AG04450 (cell line): ENCODE results near the gene PCK2. TPM values are rescaled to one million over a fixed set of nuclear protein-coding genes. Genes with fewer than 3 reads are reported as not detected.

Source experiments
- CTCF ChIA-PET: fragments of 300-600, 350-600 bp; formaldehyde crosslinking; extraction: SDS; loops from one replicate; lab custom pipeline; 2022; ENCODE audit warnings: antibody characterized with exemption, inconsistent platforms; lab: Charles Lee
- POLR2A ChIA-PET: fragments of 350-600 bp; formaldehyde crosslinking; extraction: SDS; loops from one replicate; lab custom pipeline; 2021; ENCODE audit warnings: antibody characterized with exemption, inconsistent platforms; lab: Yijun Ruan, JAX
- DNase-seq: peaks from one replicate; pipeline ENCODE4 v3.0.0-alpha.2; 2011; ENCODE audit warnings: low read depth, low spot score
- H3K27ac ChIP-seq: one replicate; pipeline ENCODE4 v1.5.1; 2012; ENCODE audit warnings: low read depth, low read length, control low read depth
- H3K27me3 ChIP-seq: one replicate; pipeline ENCODE4 v1.6.0; 2012; ENCODE audit warnings: low read length; ENCODE audit not compliant: control insufficient read depth, insufficient read depth
- H3K4me3 ChIP-seq: 2 replicates; pipeline ENCODE4 v1.5.1; 2011; ENCODE audit warnings: mild to moderate bottlenecking, low read depth, low read length, control low read depth
- H3K9me3 ChIP-seq: 2 replicates; pipeline ENCODE4 v1.5.1; 2012; ENCODE audit warnings: low read length; ENCODE audit not compliant: control insufficient read depth, insufficient read depth
- polyA plus RNA-seq: library from polyadenylated mRNA; depleted of rRNA; stranded (reverse); fragments of >200 nt; gene quantifications from 2 replicates; pipeline ENCODE4 v1.2.3, GENCODE V29; 2011
- TF ChIP-seq, protein P1 (sequence below): IDR thresholded peaks from 2 replicates; pipeline ENCODE4 v1.5.1; 2011; ENCODE audit warnings: low read depth, low read length, control low read depth, inconsistent platforms

Gene PCK2
- polyA plus RNA-seq, 1 experiment: 47.0 TPM

- CTCF ChIA-PET: no interaction called here
- H3K27me3 ChIP-seq: no peaks in the 10 kb centered on the region
- TF ChIP-seq, protein P1, sequence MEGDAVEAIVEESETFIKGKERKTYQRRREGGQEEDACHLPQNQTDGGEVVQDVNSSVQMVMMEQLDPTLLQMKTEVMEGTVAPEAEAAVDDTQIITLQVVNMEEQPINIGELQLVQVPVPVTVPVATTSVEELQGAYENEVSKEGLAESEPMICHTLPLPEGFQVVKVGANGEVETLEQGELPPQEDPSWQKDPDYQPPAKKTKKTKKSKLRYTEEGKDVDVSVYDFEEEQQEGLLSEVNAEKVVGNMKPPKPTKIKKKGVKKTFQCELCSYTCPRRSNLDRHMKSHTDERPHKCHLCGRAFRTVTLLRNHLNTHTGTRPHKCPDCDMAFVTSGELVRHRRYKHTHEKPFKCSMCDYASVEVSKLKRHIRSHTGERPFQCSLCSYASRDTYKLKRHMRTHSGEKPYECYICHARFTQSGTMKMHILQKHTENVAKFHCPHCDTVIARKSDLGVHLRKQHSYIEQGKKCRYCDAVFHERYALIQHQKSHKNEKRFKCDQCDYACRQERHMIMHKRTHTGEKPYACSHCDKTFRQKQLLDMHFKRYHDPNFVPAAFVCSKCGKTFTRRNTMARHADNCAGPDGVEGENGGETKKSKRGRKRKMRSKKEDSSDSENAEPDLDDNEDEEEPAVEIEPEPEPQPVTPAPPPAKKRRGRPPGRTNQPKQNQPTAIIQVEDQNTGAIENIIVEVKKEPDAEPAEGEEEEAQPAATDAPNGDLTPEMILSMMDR: no peak
- no peak for DNase-seq
- no peaks in the 10 kb centered on the region for H3K9me3 ChIP-seq
- no peak overlapping the region for H3K4me3 ChIP-seq
- H3K27ac ChIP-seq: no peak overlapping the region
- POLR2A ChIA-PET: no interaction called here
Measured at GRCh38 chr14:24130717-24131548, 36.8 kb downstream of the PCK2 start.

GRCh38 chr14:24131549-24131966 lies 37.4 kb downstream of the PCK2 start:
- no peak for DNase-seq
- TF ChIP-seq, protein P1: no peak
- ChIA-PET CTCF (no interaction called here), POLR2A (no interaction called here)
- H3K27ac ChIP-seq: no peak overlapping the region
- no peak overlapping the region for H3K4me3 ChIP-seq
- no peaks in the 10 kb centered on the region for H3K9me3 ChIP-seq
- no peaks in the 10 kb centered on the region for H3K27me3 ChIP-seq

- Histone ChIP-seq H3K9me3 (no peaks in the 10 kb centered on the region), H3K4me3 (no peak overlapping the region), H3K27me3 (no peaks in the 10 kb centered on the region), H3K27ac (no peak overlapping the region)
- CTCF ChIA-PET: no interaction called here
- no peak for DNase-seq
- TF ChIP-seq, protein P1: no peak
- POLR2A ChIA-PET: no interaction called here
Measured at GRCh38 chr14:24132061-24132685, 38.1 kb downstream of the PCK2 start.

DNA sequence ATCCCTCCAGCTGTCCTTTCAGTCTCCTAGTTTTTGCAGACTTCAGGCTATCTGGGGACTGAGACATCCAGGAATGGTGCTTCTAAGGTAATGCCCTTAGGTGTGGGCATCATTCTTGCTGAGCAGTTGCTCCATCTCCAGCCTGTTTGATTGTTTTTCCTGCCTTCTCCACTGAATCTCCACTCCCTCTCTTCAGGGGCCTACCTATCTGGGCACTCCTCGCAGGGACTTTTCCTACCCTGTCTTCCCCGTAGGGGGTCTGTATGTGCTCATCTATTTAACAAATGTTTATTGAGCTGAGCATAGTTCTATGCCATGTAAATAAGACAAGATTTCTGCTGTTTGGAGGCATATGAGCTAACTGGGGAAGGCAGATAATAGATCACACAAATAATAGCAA lies 38.9 kb downstream of the PCK2 start:
- CTCF ChIA-PET: interaction anchor here (0.9 kb wide), 1 partner anchor 28 kb away, joined by 9 read pairs; the partner anchor contains the start of gene IRF9
- DNase-seq: no peak

More for the DNA sequence above, 38.9 kb downstream of the PCK2 start:
- no peaks in the 10 kb centered on the region for H3K27me3 ChIP-seq
- TF ChIP-seq, protein P1: no peak
- H3K27ac ChIP-seq: no peak overlapping the region
- no peaks in the 10 kb centered on the region for H3K9me3 ChIP-seq
- no peak overlapping the region for H3K4me3 ChIP-seq
- POLR2A ChIA-PET: interaction anchor here (0.7 kb wide), 1 partner anchor 13 kb away, joined by 4 read pairs; the partner anchor contains the start of gene PSME2
